WERI-Rb-1 (cell line): ENCODE data around the gene RAD21L1.

ENCODE experiments used
- DNase-seq: peaks from one replicate; pipeline ENCODE4 v3.0.0-alpha.2; 2020
- H3K27ac ChIP-seq: fragments of 250-450 bp; sonication (Bioruptor Pico); 2 replicates; pipeline ENCODE4 v1.5.1; 2020; ENCODE audit warnings: mild to moderate bottlenecking, moderate library complexity
- H3K27me3 ChIP-seq: fragments of 250-450 bp; sonication (Bioruptor Pico); 2 replicates; pipeline ENCODE4 v1.5.1; 2021; ENCODE audit warnings: mild to moderate bottlenecking, low read depth, moderate library complexity; ENCODE audit not compliant: insufficient read depth, severe bottlenecking
- H3K36me3 ChIP-seq: fragments of 250-450 bp; sonication (Bioruptor Pico); 2 replicates; pipeline ENCODE4 v1.5.1; 2020; ENCODE audit warnings: mild to moderate bottlenecking, moderate library complexity
- H3K4me3 ChIP-seq: 2 replicates; pipeline ENCODE4 v1.5.1; 2011; ENCODE audit warnings: low read depth, mild to moderate bottlenecking, control low read depth, low read length
- H3K9me3 ChIP-seq: fragments of 250-450 bp; sonication (Bioruptor Pico); 2 replicates; pipeline ENCODE4 v1.5.1; 2021; ENCODE audit warnings: mild to moderate bottlenecking, moderate library complexity; ENCODE audit not compliant: severe bottlenecking
- TF ChIP-seq, protein P1 (sequence below): IDR thresholded peaks from 2 replicates; pipeline ENCODE4 v1.5.1; 2011; ENCODE audit warnings: low read depth, mild to moderate bottlenecking, control low read depth, inconsistent platforms, low read length

RAD21L1 gene

DNA sequence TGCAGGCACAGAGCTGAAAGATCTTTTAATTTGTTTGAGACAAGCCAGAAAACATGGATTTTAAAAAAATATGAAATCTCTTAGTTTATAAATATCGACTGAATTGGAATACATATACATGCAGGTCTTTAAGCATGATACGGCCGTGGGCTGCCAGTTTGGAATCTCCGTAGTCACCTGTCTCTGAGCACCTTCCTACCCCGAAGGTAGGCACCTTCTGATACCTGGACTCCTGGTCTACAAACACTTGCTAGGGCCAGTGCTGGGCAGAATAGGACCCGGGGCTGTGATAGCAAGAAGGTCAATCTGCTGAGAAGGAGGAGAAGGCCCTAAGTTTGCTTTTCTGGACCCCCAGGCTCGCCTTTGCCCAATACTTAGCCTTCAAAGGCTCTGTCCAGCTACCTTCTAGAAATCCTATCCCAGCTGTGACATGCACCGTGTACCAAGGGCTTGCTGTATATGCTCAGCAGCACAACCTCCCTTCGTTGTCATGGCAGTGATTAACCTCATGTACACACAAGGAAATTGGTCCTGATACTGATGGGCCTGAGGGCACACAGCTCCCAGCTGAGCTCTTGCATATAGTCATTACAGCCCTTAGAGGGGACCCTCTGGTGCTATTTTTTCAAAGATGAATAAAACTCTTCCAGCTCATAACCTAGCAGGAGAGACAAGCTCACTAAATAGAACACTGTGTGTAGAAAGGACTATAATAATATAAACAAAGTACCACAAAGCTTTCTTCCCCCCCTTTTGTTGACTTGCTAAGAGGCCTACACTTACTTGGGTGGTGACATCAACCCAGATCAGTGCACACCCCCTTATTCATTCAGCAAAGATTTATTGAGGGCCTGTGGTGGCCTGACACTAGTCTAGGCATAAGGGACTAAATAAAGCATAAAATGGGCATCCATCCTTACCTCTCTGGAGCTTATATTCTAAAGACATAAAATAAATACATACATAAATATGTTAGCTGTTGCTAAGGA, 58.0 kb downstream of the RAD21L1 start:
- Histone ChIP-seq H3K27ac (no peak overlapping the region), H3K9me3 (no peaks in the 10 kb centered on the region), H3K4me3 (no peak overlapping the region), H3K36me3 (no peaks in the 10 kb centered on the region), H3K27me3 (no peaks in the 10 kb centered on the region)
- TF ChIP-seq, protein P1, sequence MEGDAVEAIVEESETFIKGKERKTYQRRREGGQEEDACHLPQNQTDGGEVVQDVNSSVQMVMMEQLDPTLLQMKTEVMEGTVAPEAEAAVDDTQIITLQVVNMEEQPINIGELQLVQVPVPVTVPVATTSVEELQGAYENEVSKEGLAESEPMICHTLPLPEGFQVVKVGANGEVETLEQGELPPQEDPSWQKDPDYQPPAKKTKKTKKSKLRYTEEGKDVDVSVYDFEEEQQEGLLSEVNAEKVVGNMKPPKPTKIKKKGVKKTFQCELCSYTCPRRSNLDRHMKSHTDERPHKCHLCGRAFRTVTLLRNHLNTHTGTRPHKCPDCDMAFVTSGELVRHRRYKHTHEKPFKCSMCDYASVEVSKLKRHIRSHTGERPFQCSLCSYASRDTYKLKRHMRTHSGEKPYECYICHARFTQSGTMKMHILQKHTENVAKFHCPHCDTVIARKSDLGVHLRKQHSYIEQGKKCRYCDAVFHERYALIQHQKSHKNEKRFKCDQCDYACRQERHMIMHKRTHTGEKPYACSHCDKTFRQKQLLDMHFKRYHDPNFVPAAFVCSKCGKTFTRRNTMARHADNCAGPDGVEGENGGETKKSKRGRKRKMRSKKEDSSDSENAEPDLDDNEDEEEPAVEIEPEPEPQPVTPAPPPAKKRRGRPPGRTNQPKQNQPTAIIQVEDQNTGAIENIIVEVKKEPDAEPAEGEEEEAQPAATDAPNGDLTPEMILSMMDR: no peak
- DNase-seq: no peak

DNA sequence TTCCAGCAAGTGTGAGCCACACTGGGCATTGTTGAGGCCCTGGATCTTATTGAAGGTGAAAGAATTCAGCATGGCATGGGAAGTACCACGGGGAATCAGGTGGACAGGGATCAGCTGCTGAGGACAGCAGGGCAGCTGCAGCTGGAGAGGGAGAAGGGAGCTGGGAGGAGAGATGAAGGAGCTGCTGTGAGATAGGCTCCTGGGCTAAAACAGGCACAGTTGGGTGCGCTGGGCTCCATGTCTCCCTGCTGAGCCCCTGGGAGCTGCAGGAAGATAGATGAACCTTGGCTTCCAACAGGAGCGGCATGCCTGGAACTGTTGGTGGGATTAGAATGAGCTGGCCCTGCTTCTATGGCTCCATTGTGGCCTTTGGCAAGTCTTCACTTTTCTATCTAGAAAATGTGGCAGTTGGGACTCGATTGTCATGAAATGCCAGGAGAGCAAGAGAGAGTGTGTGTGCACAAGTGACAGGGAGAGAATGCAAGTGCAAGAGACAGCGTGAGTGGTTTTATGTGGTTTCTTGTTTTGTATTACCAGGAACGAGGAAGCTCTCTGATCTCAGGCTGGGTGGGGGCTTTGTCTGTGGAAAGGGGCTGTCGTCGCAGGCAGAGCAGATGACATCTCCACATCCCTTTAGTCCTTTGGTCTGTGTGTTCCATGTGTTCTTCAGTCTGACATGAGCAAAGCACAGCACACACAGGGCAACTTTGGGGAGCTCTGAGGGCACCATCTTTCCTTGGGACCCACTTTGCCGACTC, 60.6 kb downstream of the RAD21L1 start:
- Histone ChIP-seq H3K9me3 (no peaks in the 10 kb centered on the region), H3K4me3 (no peak overlapping the region), H3K36me3 (no peaks in the 10 kb centered on the region), H3K27me3 (no peaks in the 10 kb centered on the region), H3K27ac (no peak overlapping the region)
- TF ChIP-seq, protein P1: no peak
- no peak for DNase-seq

DNA sequence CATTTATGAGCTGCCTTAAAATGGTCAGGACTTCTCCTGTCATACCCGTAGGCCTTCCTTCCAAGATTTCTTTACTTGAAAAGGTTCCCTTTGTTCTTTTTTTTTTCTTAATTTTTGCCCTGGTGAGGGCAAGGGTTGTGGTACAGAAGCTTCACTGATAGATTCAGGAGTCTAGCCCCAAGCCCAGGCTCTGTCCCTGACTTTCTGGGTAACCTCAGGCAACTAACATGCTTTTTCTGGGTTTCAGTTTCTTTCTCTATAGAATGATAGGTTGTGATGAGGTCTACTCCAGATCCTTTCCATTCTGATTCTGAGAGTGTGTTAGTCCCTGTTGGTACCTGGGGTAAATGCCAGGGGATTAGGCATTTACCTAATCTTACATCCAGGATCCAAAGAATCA, 61.5 kb downstream of the RAD21L1 start:
- Histone ChIP-seq H3K4me3 (no peak overlapping the region), H3K36me3 (no peaks in the 10 kb centered on the region), H3K9me3 (no peaks in the 10 kb centered on the region), H3K27ac (no peak overlapping the region), H3K27me3 (no peaks in the 10 kb centered on the region)
- TF ChIP-seq, protein P1: no peak
- no peak for DNase-seq

DNA sequence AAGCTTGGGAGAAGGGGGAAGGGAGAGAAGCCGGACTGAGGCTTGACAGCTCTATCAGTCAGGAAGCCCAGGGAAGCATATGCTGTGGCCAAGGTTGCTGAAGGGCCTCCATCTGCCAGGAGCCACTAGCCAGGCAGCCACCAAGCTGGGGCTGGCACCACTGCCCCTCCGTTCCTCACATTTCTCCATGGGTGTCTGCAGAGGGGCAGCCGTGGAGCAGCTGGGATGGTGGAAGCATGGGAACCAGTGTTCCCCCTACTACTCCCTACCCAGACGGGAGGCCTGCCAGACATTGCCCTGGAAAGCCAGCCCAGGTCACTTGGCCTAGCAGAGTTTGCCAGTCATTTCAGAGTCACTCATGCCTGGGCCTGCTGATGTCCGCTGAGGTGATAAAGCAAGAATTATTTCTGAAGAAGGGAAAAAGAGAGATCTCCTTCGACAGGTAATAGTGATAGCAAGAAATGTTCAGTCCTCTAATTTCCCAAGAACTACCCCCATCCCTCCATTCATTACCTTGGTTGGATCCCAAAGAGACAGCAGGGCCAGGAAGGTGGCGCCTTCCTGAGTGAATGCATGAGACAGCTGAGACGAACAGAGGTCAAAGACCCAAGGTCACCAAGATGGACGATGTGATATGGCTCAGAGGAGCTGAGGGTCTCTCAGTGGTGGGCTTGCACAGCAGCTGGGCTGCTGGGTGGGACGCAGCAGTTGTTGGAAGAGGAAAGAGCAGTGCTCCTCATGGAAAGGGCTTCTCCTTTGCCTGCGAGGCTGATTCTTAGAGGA, 62.1 kb downstream of the RAD21L1 start:
- no peaks in the 10 kb centered on the region for H3K36me3 ChIP-seq

DNA sequence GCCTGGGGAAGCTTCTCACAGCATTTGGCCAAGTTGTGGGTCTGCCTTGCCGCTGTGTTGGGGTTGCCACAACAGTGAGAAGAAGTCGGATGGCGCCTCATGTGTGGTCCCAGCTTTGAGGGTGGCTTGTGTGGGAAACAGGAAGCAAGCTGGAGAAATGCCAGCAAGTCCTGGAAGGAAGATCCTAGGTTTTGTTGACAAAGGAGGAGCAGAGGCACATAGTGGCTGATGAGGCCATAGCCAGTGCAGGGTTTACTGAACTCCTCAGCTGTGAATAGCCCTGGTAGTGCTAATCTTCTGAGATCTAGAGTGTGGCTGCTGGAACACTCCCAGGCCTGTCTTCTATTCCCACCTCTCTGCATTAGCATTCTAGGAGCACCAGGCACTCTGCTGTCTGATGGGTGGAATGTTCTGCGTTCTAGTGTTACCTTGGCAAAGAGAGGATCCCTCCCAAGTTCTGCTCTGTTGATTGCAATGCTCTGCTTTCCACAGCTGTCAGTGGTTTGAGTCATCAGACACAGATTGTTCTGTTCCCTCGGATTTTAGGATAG, 65.4 kb downstream of the RAD21L1 start:
- Histone ChIP-seq H3K4me3 (no peak overlapping the region), H3K27me3 (no peaks in the 10 kb centered on the region), H3K36me3 (no peaks in the 10 kb centered on the region), H3K9me3 (no peaks in the 10 kb centered on the region), H3K27ac (no peak overlapping the region)
- no peak for DNase-seq
- TF ChIP-seq, protein P1: no peak

More for the DNA sequence above, 62.1 kb downstream of the RAD21L1 start:
- TF ChIP-seq, protein P1: no peak
- Histone ChIP-seq H3K9me3 (no peaks in the 10 kb centered on the region), H3K27me3 (no peaks in the 10 kb centered on the region), H3K27ac (no peak overlapping the region), H3K4me3 (no peak overlapping the region)
- no peak for DNase-seq
